ENCODE measurements around the gene PPIL3.
A peak's percentile ranks its signal among the peaks of the same experiment; 100 is the strongest.

The PPIL3 gene

DNA sequence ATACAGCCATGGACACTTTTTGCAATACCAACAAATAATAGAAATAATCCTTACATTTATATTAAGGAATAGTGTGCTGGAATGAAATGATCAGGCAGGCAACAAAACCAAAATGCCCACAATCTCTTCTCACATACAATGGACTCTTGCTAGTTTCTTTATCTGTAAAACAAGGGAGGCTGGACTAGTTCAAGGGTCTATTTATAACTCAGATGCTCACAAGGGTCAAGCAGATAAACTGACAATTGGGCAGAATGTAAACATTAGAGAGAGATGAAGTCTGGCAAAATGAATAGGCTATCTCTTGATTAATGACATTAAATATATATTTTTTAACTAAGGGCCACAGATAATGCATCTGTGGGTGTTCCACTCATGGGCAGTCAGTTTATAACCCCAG is 11.4 kb downstream of the PPIL3 start:
- DNase-seq = no peak
- Histone ChIP-seq H3K4me3 (ENCODE audit: low read depth, low read length) (no peak overlapping the region), H3K27me3 (ENCODE audit: insufficient read depth, low read depth, severe bottlenecking) (no peaks in the 10 kb centered on the region), H3K36me3 (peaks cover 33% of the 10 kb centered on the region), H3K27ac (no peak overlapping the region), H3K9me3 (ENCODE audit: severe bottlenecking) (no peaks in the 10 kb centered on the region)
- TF ChIP-seq, protein P1, sequence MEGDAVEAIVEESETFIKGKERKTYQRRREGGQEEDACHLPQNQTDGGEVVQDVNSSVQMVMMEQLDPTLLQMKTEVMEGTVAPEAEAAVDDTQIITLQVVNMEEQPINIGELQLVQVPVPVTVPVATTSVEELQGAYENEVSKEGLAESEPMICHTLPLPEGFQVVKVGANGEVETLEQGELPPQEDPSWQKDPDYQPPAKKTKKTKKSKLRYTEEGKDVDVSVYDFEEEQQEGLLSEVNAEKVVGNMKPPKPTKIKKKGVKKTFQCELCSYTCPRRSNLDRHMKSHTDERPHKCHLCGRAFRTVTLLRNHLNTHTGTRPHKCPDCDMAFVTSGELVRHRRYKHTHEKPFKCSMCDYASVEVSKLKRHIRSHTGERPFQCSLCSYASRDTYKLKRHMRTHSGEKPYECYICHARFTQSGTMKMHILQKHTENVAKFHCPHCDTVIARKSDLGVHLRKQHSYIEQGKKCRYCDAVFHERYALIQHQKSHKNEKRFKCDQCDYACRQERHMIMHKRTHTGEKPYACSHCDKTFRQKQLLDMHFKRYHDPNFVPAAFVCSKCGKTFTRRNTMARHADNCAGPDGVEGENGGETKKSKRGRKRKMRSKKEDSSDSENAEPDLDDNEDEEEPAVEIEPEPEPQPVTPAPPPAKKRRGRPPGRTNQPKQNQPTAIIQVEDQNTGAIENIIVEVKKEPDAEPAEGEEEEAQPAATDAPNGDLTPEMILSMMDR (IDR thresholded peaks at IDR 0.05; ENCODE audit: low read depth, low read length) = no peak

DNA sequence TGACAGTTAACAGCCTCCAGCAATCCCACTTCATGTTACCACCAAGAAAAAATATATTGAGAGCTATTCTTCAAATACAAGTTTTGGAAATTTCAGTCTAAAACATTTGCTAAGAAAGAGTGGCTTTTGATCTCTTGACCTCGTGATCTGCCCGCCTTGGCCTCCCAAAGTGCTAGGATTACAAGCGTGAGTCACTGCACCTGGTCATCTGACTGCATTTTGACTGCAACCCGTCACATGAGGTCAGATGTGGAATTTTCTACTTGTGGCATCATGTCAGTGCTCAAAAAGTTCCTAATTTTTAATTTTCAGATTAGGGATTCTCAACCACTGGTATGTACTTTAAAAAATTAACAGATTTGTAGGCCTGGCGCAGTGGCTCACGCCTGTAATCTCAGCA is 15.3 kb downstream of the PPIL3 start:
- no peaks in the 10 kb centered on the region for H3K27me3 ChIP-seq (ENCODE audit: insufficient read depth, low read depth, severe bottlenecking)
- TF ChIP-seq, protein P1 (IDR thresholded peaks at IDR 0.05; ENCODE audit: low read depth, low read length) = no peak
- peaks cover 19% of the 10 kb centered on the region for H3K36me3 ChIP-seq
- no peak overlapping the region for H3K4me3 ChIP-seq (ENCODE audit: low read depth, low read length)
- no peak for DNase-seq
- no peak overlapping the region for H3K27ac ChIP-seq
- H3K9me3 ChIP-seq (ENCODE audit: severe bottlenecking) = no peaks in the 10 kb centered on the region

DNA sequence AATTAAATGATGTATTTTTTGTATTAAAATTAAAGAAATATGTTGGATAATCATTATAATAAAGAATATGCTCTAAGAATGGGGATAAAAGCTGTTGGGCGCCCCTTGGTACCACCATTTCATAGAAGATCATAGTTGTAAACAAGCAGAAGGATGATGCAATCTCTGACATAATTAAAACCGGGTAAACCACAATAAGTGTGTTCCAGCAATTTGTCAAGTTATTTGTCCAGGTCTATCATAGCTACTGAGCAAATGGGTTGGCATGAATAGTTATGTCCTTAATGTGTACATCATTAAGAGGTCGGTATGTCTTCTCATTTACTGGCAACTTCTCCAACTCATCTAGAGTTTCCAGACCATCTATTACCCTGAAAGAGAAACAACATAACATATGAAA is 17.7 kb downstream of the PPIL3 start:
- DNase-seq = no peak
- TF ChIP-seq, protein P1 (IDR thresholded peaks at IDR 0.05; ENCODE audit: low read depth, low read length) = no peak
- H3K36me3 ChIP-seq = peaks cover 12% of the 10 kb centered on the region
- H3K4me3 ChIP-seq (ENCODE audit: low read depth, low read length) = no peak overlapping the region
- H3K9me3 ChIP-seq (ENCODE audit: severe bottlenecking) = no peaks in the 10 kb centered on the region
- no peaks in the 10 kb centered on the region for H3K27me3 ChIP-seq (ENCODE audit: insufficient read depth, low read depth, severe bottlenecking)
- H3K27ac ChIP-seq = no peak overlapping the region

DNA sequence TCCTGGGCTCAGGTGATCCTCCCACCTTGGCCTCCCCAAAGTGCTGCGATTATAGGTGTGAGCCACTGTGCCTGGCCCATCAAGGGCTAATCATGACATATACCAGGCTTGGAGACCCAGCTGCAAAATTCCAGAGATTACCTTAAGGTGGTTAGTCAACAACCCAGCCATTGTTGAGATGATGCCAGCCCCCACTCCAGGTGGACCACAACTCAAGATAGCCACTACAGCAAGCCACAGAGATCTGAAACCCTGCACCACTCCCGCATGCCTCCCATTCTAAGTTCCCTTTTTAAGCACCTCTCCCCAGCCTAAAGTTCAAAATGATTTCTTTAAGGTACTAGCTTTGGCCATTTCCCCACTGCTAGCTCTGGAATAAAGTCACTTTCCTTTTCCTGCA is 19.9 kb downstream of the PPIL3 start:
- Histone ChIP-seq H3K9me3 (ENCODE audit: severe bottlenecking) (no peaks in the 10 kb centered on the region), H3K27me3 (ENCODE audit: insufficient read depth, low read depth, severe bottlenecking) (no peaks in the 10 kb centered on the region), H3K27ac (no peak overlapping the region), H3K4me3 (ENCODE audit: low read depth, low read length) (no peak overlapping the region), H3K36me3 (peaks cover 4% of the 10 kb centered on the region)
- TF ChIP-seq, protein P1 (IDR thresholded peaks at IDR 0.05; ENCODE audit: low read depth, low read length) = no peak
- no peak for DNase-seq

DNA sequence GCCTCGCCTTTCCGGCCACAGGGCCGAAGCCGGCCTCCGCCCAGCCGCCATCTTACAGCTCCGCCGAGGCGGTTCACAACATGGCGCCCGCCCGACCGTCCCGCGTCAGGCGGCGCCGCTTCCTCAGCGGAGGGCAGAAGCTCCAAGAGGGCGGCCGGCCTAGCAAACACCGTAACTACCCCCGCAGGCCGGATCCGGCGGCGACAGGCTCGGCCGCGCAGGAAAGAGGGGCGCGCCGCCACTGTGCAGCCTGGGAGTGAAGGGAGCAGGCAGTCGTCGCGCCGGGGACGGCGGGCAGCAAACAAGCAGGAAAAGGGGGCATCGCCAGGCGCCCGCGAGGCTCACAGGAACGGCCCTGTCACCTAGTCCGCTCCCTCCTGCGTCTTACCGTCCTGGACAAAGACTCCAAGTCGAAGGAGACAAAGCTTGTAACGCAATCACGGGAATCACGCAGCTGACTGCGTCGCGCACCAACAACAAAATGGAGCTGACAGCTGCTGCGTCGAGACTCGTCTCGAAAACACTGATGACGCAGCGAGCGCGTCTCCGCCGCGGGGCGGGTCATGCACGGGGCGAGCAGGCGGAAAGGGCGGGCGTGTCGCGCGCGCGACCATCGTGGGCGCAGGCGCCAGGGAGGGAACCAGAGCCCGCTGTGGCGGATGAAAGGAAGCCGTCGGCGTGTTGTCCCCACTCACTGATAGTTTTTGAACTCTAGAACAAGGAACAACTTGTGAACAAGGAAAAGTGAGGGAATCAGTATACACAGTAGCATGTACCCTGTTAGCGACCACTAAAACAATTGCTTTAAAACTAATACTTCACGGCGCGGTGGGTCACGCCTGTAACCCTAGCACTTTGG is 24.5 kb downstream of the PPIL3 start, which contains the start of gene CLK1:
Gene CLK1, minus strand, starts transcription at position 483 of the 859 bp plus-strand sequence. CDS start 2,796 bp downstream, outside the sequence.
- TF ChIP-seq, protein P1 (IDR thresholded peaks at IDR 0.05; ENCODE audit: low read depth, low read length) = no peak
- H3K9me3 ChIP-seq (ENCODE audit: severe bottlenecking) = no peaks in the 10 kb centered on the region
- H3K27ac ChIP-seq = peak within 1 kb of the TSS; percentile 99
- H3K27me3 ChIP-seq (ENCODE audit: insufficient read depth, low read depth, severe bottlenecking) = no peaks in the 10 kb centered on the region
- DNase-seq = peak; percentile 95
- peak within 1 kb of the TSS; percentile 70 for H3K4me3 ChIP-seq (ENCODE audit: low read depth, low read length)
- peaks cover 43% of the 10 kb centered on the region for H3K36me3 ChIP-seq

All from WERI-Rb-1 (cell line).